ENCODE results near the gene DGKH. TPM values are rescaled to one million over a fixed set of nuclear protein-coding genes. Genes with fewer than 3 reads are reported as not detected.

DGKH gene
- total RNA-seq, 1 experiment from 2014 or later = 22.8 TPM

GRCh38 chr13:42061943-42062342 is 13.5 kb downstream of the DGKH start:
- BruUV-seq (replicated peaks) = no TSS peak
- no peaks in the 10 kb centered on the region for H3K4me1 ChIP-seq (ENCODE audit: control insufficient read depth, insufficient read depth, low read length)
- in situ Hi-C loops (cut with HindIII; ENCODE audit: low pct_unique_long_range_greater_than_20kb, low sequenced_read_pairs) (no loop called here), intact Hi-C loops (cut with micrococcal nuclease; ENCODE audit: unreplicated experiment) (no loop called here)
- no peak overlapping the region for H3K27ac ChIP-seq (ENCODE audit: low read length)
- no peak overlapping the region for H3K4me3 ChIP-seq (ENCODE audit: low read depth in 2 of 2, low read length in 2 of 2)
- CTCF ChIA-PET = no interaction called here
- ATAC-seq (no peak), DNase-seq (ENCODE audit: low read depth, low spot score) (no peak)
- no peaks in the 10 kb centered on the region for H3K9me3 ChIP-seq (ENCODE audit: control insufficient read depth, insufficient read depth, low read depth, low read length)
- H3K36me3 ChIP-seq (ENCODE audit: control insufficient read depth, insufficient read depth, low read length) = no peaks in the 10 kb centered on the region; the same call in 1 of the 2 replicates
- no peaks in the 10 kb centered on the region for H3K27me3 ChIP-seq (ENCODE audit: control insufficient read depth, insufficient read depth, low read length)
- POLR2A ChIA-PET = no interaction called here
- TF ChIP-seq POLR2AphosphoS5 (IDR thresholded peaks at IDR 0.05; ENCODE audit: low read depth, low read length) (no peak), SIN3A (IDR thresholded peaks at IDR 0.05; ENCODE audit: borderline replicate concordance, insufficient read depth, low read depth, low read length) (no peak), CTCF (IDR thresholded peaks at IDR 0.05) (no peak), TCF7L2 (IDR thresholded peaks at IDR 0.05; ENCODE audit: low read depth, low read length) (no peak)
- TF ChIP-seq, protein P1, sequence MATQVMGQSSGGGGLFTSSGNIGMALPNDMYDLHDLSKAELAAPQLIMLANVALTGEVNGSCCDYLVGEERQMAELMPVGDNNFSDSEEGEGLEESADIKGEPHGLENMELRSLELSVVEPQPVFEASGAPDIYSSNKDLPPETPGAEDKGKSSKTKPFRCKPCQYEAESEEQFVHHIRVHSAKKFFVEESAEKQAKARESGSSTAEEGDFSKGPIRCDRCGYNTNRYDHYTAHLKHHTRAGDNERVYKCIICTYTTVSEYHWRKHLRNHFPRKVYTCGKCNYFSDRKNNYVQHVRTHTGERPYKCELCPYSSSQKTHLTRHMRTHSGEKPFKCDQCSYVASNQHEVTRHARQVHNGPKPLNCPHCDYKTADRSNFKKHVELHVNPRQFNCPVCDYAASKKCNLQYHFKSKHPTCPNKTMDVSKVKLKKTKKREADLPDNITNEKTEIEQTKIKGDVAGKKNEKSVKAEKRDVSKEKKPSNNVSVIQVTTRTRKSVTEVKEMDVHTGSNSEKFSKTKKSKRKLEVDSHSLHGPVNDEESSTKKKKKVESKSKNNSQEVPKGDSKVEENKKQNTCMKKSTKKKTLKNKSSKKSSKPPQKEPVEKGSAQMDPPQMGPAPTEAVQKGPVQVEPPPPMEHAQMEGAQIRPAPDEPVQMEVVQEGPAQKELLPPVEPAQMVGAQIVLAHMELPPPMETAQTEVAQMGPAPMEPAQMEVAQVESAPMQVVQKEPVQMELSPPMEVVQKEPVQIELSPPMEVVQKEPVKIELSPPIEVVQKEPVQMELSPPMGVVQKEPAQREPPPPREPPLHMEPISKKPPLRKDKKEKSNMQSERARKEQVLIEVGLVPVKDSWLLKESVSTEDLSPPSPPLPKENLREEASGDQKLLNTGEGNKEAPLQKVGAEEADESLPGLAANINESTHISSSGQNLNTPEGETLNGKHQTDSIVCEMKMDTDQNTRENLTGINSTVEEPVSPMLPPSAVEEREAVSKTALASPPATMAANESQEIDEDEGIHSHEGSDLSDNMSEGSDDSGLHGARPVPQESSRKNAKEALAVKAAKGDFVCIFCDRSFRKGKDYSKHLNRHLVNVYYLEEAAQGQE (IDR thresholded peaks at IDR 0.05; ENCODE audit: insufficient read depth in 1 of 2, low read depth in 2 of 2, low read length in 1 of 2) = no peak

DNA sequence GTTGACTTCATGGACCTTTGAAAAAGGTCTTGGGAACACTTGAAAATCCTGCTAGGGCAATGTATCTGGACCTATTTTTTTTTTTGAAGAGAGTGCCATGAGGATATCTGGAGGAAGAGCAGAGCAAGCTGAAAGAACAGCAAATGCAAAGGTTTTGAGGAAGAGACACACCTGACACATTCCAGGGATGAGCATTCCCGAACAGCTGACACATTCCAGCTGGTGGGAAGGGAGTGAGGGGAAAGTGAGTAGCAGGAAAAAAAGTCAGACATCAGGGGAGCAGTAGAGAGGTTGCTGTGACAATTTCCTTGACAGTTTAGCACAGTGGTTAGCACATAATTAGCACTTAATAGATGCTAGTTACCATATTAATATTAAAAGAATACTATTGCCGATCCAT is 14.7 kb downstream of the DGKH start:
- DNase-seq (ENCODE audit: low read depth, low spot score) (no peak), ATAC-seq (no peak)
- no peaks in the 10 kb centered on the region for H3K9me3 ChIP-seq (ENCODE audit: control insufficient read depth, insufficient read depth, low read depth, low read length)
- H3K36me3 ChIP-seq (ENCODE audit: control insufficient read depth, insufficient read depth, low read length) = no peaks in the 10 kb centered on the region; the same call in 1 of the 2 replicates
- no peaks in the 10 kb centered on the region for H3K4me1 ChIP-seq (ENCODE audit: control insufficient read depth, insufficient read depth, low read length)
- in situ Hi-C loops (cut with HindIII; ENCODE audit: low pct_unique_long_range_greater_than_20kb, low sequenced_read_pairs) = no loop called here
- ChIA-PET POLR2A (interaction anchor here (0.7 kb wide), 1 partner anchor 100 kb away, joined by 3 read pairs; no protein-coding TSS in a partner anchor), CTCF (no interaction called here)
- no peaks in the 10 kb centered on the region for H3K27me3 ChIP-seq (ENCODE audit: control insufficient read depth, insufficient read depth, low read length)
- H3K4me3 ChIP-seq (ENCODE audit: low read depth in 2 of 2, low read length in 2 of 2) = no peak overlapping the region
- intact Hi-C loops (cut with micrococcal nuclease; ENCODE audit: unreplicated experiment) = no loop called here
- TF ChIP-seq TCF7L2 (IDR thresholded peaks at IDR 0.05; ENCODE audit: low read depth, low read length) (no peak), POLR2AphosphoS5 (IDR thresholded peaks at IDR 0.05; ENCODE audit: low read depth, low read length) (no peak), SIN3A (IDR thresholded peaks at IDR 0.05; ENCODE audit: borderline replicate concordance, insufficient read depth, low read depth, low read length) (no peak), CTCF (IDR thresholded peaks at IDR 0.05) (no peak)
- TF ChIP-seq, protein P1 (IDR thresholded peaks at IDR 0.05; ENCODE audit: insufficient read depth in 1 of 2, low read depth in 2 of 2, low read length in 1 of 2) = no peak
- no TSS peak for BruUV-seq (replicated peaks)
- no peak overlapping the region for H3K27ac ChIP-seq (ENCODE audit: low read length)
